WERI-Rb-1 (cell line): ENCODE measurements around the gene ERN1.
"Not testable (repeated sequence)": the region's sequence is repeated elsewhere in the genome, so short reads cannot be mapped to it uniquely, and the experiment has no call there.

Source experiments
- DNase-seq: peaks from one replicate; pipeline ENCODE4 v3.0.0-alpha.2; 2020
- H3K27ac ChIP-seq: fragments of 250-450 bp; sonication (Bioruptor Pico); 2 replicates; pipeline ENCODE4 v1.5.1; 2020; ENCODE audit warnings: mild to moderate bottlenecking, moderate library complexity
- H3K27me3 ChIP-seq: fragments of 250-450 bp; sonication (Bioruptor Pico); 2 replicates; pipeline ENCODE4 v1.5.1; 2021; ENCODE audit warnings: mild to moderate bottlenecking, low read depth, moderate library complexity; ENCODE audit not compliant: insufficient read depth, severe bottlenecking
- H3K36me3 ChIP-seq: fragments of 250-450 bp; sonication (Bioruptor Pico); 2 replicates; pipeline ENCODE4 v1.5.1; 2020; ENCODE audit warnings: mild to moderate bottlenecking, moderate library complexity
- H3K4me3 ChIP-seq: 2 replicates; pipeline ENCODE4 v1.5.1; 2011; ENCODE audit warnings: low read depth, mild to moderate bottlenecking, control low read depth, low read length
- H3K9me3 ChIP-seq: fragments of 250-450 bp; sonication (Bioruptor Pico); 2 replicates; pipeline ENCODE4 v1.5.1; 2021; ENCODE audit warnings: mild to moderate bottlenecking, moderate library complexity; ENCODE audit not compliant: severe bottlenecking
- CTCF ChIP-seq: IDR thresholded peaks from 2 replicates; pipeline ENCODE4 v1.5.1; 2011; ENCODE audit warnings: low read depth, mild to moderate bottlenecking, control low read depth, inconsistent platforms, low read length

The ERN1 gene

GRCh38 chr17:64126918-64127317, 3.0 kb downstream of the ERN1 start:
- H3K27me3 ChIP-seq, result no peaks in the 10 kb centered on the region
- H3K9me3 ChIP-seq, result no peaks in the 10 kb centered on the region
- no peak for DNase-seq
- H3K36me3 ChIP-seq, result peaks cover 19% of the 10 kb centered on the region
- no peak for TF ChIP-seq CTCF
- no peak overlapping the region for H3K4me3 ChIP-seq
- no peak overlapping the region for H3K27ac ChIP-seq

- Histone ChIP-seq H3K4me3 (no peak overlapping the region), H3K9me3 (no peaks in the 10 kb centered on the region), H3K27me3 (no peaks in the 10 kb centered on the region), H3K27ac (no peak overlapping the region), H3K36me3 (peaks cover 21% of the 10 kb centered on the region)
- DNase-seq, result no peak
- TF ChIP-seq CTCF, result no peak
These were observed 4.0 kb downstream of the ERN1 start for GRCh38 chr17:64125937-64126336.

DNA sequence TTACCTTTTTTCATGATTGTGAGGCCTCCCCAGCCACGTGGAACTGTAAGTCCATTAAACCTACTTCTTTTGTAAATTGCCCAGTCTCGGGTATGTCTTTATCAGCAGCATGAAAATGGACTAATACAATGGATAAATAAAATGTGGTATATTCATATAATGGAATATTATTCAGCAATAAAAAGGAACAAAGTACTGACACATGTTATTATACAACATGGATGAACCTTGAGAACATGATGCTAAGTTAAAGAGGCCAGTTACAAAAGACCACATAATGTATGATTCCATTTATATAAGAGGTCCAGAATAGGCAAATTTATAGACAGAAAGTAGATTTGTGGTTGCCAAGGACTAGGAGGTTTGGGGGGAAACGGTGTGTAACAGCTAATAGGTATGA, 5.3 kb downstream of the ERN1 start:
- no peak overlapping the region for H3K4me3 ChIP-seq
- peaks cover 18% of the 10 kb centered on the region for H3K36me3 ChIP-seq
- TF ChIP-seq CTCF, result no peak
- no peak overlapping the region for H3K27ac ChIP-seq
- no peaks in the 10 kb centered on the region for H3K9me3 ChIP-seq
- DNase-seq, result no peak
- H3K27me3 ChIP-seq, result no peaks in the 10 kb centered on the region

- peaks cover 14% of the 10 kb centered on the region for H3K36me3 ChIP-seq
- no peaks in the 10 kb centered on the region for H3K9me3 ChIP-seq
- no peak for TF ChIP-seq CTCF
- H3K4me3 ChIP-seq, result no peak overlapping the region
- H3K27me3 ChIP-seq, result no peaks in the 10 kb centered on the region
- no peak for DNase-seq
- no peak overlapping the region for H3K27ac ChIP-seq
These were observed 6.8 kb downstream of the ERN1 start for GRCh38 chr17:64123114-64123513.

DNA sequence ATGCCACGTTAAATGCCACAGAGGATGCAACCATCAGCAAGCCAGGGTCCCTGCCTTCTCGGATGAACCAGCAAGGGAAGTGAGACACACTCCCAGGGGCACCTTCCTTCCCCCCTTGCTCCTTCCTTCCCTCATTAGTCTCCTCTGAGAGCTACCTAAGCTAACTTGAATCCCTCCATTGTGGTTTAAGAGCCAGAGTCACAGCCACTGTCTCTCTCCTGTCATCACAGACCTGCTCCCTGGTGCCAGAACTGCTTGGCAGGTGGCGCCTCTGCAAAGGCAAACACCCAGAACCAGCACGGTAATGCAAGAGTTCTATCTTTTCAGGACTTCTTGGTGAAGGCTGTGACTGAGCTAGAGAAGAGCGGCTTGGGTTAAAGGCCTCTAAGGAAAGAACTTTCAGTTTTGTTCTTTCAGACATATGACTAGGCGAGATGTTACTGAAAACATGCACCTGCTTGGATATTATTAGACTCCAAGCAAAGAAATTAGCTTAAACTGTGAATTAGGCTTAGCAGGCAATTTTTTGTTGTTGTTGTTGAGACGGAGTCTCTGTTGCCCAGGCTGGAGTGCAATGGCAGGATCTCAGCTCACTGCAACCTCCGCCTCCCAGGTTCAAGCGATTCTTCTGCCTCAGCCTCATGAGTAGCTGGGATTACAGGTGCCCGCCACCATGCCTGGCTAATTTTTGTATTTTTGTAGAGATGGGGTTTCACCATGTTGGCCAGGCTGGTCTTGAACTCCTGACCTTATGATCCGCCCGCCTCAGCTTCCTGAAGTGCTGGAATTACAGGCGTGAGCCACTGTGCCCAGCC, 8.8 kb downstream of the ERN1 start:
- not testable (repeated sequence) for H3K27ac ChIP-seq, H3K9me3 ChIP-seq, DNase-seq, H3K27me3 ChIP-seq, H3K4me3 ChIP-seq
- peaks cover 14% of the 10 kb centered on the region for H3K36me3 ChIP-seq

DNA sequence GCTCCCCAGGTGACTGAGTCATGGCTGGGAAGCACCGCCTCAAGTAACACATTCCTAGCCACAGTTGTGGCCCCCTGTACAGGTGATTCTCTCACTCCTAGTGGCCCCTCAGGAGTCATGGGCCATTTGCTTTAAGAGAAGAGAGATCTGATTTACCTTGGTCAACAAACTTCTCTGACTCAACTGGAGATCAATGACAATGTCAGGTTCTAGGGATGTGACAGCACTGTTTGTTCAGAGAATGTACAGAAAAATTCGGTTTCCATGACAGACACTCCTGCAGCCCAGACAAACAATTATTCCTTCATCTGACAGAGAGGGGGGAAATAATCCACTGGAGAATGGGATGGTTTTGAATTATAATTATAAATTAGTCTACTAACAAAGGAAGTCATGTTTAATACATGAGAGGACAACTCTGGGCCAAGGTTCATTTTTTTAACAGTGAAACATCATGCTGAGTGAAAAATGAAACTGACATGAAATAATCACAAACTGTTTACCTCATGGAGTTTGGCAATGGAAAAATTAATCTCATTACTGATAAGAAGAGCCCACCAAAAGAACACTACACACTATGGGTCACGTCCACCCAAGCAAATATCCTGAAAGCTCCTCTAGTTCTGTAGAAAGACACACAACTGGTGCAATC, 9.7 kb downstream of the ERN1 start:
- H3K27me3 ChIP-seq, result no peaks in the 10 kb centered on the region
- H3K36me3 ChIP-seq, result peaks cover 11% of the 10 kb centered on the region
- no peaks in the 10 kb centered on the region for H3K9me3 ChIP-seq
- TF ChIP-seq CTCF, result no peak
- DNase-seq, result no peak
- H3K4me3 ChIP-seq, result no peak overlapping the region
- H3K27ac ChIP-seq, result no peak overlapping the region
